H1 (cell line): ENCODE data around the gene NOSIP. TPM values are rescaled to one million over a fixed set of nuclear protein-coding genes. Genes with fewer than 3 reads are reported as not detected.

Experiments
- BACH1 ChIP-seq: IDR thresholded peaks from 2 replicates; pipeline ENCODE4 v1.6.1; 2012; ENCODE audit warnings: low read length, improper control_type of control experiment
- CHD1 ChIP-seq: IDR thresholded peaks from 2 replicates; pipeline ENCODE4 v1.6.1; 2012; ENCODE audit warnings: low read depth, low read length, improper control_type of control experiment
- JUND ChIP-seq: IDR thresholded peaks from 2 replicates; pipeline ENCODE4 v1.6.1; 2011; ENCODE audit warnings: mild to moderate bottlenecking, improper control_type of control experiment, low read length
- PHF8 ChIP-seq: fragments of 200-600 bp; sonication (generic); conservative IDR thresholded peaks from 2 replicates; pipeline ENCODE4 v1.7.1; 2012; ENCODE audit warnings: low read depth, mild to moderate bottlenecking, inconsistent platforms, low read length, moderate library complexity
- TAF1 ChIP-seq: IDR thresholded peaks from 2 replicates; pipeline ENCODE4 v1.6.1; 2011; ENCODE audit warnings: mild to moderate bottlenecking, low read depth, low read length
- TCF12 ChIP-seq: IDR thresholded peaks from 2 replicates; pipeline ENCODE4 v1.6.1; 2011; ENCODE audit warnings: low read depth, mild to moderate bottlenecking, low read length
- polyA plus RNA-seq, 7 experiments: library from polyadenylated mRNA; depleted of rRNA in 3 of 7; stranded (reverse) in 5 of 7; unstranded in 2 of 7; fragments of >200 nt in 5 of 7; fragments of 200-250 nt in 2 of 7; gene quantifications; 1 replicate in 5 of 7; 2 replicates in 1 of 7; 4 replicates in 1 of 7; pipeline versions ENCODE4 v1.2.1 to v1.2.3, GENCODE V29; 2011 to 2013; ENCODE audit warnings: missing spikeins in 2 of 7, mixed read lengths in 2 of 7
- total RNA-seq: library from RNA; stranded (reverse); fragmentation: NEBNext Ultra II Directional; extraction: Animal tissue kit (Norgen Biotek cat#: 25700); gene quantifications from 2 replicates; pipeline ENCODE4 v1.2.1, GENCODE V29; 2021
- TF ChIP-seq, protein P1 (sequence below): fragments of 300-600 bp; sonication (generic); IDR thresholded peaks from 2 replicates; pipeline ENCODE4 v1.7.1; 2012; ENCODE audit warnings: low read length, moderate library complexity, mild to moderate bottlenecking, inconsistent platforms; ENCODE audit not compliant: insufficient replicate concordance

NOSIP gene
- total and polyA plus RNA-seq, 2 of the 8 experiments (the other 6 are each of a cell fraction or from before 2014, with no cell fraction given): 85.1 to 192 TPM

DNA sequence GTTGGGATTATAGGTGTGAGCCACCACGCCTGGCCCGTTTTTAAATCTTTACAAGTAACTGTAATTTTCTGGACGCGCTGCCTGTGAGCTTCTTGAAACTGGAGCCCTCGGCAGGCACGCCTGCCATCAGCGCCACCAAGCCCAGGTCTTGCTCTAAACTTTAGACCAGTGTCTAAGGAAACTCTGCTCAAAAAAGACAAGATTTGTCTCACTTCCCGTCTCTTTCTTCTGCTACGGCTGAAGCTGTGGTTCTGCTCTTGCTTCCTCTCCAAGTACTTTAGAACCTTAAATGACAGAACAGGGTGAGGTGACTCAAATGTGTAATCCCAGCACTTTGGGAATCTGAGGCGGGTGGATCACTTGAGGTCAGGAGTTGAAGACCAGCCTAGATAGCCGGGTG is 27.6 kb downstream of the NOSIP start (continued):
- TF ChIP-seq PHF8 (no peak), JUND (no peak), TAF1 (no peak), BACH1 (no peak), TCF12 (no peak), CHD1 (no peak)
- TF ChIP-seq, protein P1, sequence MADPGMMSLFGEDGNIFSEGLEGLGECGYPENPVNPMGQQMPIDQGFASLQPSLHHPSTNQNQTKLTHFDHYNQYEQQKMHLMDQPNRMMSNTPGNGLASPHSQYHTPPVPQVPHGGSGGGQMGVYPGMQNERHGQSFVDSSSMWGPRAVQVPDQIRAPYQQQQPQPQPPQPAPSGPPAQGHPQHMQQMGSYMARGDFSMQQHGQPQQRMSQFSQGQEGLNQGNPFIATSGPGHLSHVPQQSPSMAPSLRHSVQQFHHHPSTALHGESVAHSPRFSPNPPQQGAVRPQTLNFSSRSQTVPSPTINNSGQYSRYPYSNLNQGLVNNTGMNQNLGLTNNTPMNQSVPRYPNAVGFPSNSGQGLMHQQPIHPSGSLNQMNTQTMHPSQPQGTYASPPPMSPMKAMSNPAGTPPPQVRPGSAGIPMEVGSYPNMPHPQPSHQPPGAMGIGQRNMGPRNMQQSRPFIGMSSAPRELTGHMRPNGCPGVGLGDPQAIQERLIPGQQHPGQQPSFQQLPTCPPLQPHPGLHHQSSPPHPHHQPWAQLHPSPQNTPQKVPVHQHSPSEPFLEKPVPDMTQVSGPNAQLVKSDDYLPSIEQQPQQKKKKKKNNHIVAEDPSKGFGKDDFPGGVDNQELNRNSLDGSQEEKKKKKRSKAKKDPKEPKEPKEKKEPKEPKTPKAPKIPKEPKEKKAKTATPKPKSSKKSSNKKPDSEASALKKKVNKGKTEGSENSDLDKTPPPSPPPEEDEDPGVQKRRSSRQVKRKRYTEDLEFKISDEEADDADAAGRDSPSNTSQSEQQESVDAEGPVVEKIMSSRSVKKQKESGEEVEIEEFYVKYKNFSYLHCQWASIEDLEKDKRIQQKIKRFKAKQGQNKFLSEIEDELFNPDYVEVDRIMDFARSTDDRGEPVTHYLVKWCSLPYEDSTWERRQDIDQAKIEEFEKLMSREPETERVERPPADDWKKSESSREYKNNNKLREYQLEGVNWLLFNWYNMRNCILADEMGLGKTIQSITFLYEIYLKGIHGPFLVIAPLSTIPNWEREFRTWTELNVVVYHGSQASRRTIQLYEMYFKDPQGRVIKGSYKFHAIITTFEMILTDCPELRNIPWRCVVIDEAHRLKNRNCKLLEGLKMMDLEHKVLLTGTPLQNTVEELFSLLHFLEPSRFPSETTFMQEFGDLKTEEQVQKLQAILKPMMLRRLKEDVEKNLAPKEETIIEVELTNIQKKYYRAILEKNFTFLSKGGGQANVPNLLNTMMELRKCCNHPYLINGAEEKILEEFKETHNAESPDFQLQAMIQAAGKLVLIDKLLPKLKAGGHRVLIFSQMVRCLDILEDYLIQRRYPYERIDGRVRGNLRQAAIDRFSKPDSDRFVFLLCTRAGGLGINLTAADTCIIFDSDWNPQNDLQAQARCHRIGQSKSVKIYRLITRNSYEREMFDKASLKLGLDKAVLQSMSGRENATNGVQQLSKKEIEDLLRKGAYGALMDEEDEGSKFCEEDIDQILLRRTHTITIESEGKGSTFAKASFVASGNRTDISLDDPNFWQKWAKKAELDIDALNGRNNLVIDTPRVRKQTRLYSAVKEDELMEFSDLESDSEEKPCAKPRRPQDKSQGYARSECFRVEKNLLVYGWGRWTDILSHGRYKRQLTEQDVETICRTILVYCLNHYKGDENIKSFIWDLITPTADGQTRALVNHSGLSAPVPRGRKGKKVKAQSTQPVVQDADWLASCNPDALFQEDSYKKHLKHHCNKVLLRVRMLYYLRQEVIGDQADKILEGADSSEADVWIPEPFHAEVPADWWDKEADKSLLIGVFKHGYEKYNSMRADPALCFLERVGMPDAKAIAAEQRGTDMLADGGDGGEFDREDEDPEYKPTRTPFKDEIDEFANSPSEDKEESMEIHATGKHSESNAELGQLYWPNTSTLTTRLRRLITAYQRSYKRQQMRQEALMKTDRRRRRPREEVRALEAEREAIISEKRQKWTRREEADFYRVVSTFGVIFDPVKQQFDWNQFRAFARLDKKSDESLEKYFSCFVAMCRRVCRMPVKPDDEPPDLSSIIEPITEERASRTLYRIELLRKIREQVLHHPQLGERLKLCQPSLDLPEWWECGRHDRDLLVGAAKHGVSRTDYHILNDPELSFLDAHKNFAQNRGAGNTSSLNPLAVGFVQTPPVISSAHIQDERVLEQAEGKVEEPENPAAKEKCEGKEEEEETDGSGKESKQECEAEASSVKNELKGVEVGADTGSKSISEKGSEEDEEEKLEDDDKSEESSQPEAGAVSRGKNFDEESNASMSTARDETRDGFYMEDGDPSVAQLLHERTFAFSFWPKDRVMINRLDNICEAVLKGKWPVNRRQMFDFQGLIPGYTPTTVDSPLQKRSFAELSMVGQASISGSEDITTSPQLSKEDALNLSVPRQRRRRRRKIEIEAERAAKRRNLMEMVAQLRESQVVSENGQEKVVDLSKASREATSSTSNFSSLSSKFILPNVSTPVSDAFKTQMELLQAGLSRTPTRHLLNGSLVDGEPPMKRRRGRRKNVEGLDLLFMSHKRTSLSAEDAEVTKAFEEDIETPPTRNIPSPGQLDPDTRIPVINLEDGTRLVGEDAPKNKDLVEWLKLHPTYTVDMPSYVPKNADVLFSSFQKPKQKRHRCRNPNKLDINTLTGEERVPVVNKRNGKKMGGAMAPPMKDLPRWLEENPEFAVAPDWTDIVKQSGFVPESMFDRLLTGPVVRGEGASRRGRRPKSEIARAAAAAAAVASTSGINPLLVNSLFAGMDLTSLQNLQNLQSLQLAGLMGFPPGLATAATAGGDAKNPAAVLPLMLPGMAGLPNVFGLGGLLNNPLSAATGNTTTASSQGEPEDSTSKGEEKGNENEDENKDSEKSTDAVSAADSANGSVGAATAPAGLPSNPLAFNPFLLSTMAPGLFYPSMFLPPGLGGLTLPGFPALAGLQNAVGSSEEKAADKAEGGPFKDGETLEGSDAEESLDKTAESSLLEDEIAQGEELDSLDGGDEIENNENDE: no peak
